Measurements from ENCODE around the gene RASGRP1.

DNA sequence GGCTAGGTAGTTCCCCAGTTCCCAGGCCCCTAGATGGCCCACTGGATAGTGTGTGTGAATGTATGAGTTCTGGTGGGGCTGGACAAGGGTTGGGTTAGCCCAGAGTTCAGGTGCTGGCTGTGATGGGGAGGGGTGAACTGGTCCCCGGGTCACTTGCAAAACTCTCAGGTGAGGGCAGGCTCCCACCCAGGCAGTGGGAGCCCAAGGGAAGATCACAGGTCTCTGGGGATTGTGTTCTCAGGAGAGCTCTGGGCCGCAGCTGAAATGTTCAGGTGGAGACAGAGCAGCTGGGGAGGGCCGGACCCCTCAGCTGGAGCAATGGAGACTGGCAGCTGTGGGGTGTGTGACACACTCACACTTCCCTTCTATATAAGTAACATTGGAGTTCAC lies 123.5 kb downstream of the RASGRP1 start:
- TF ChIP-seq, protein P1, sequence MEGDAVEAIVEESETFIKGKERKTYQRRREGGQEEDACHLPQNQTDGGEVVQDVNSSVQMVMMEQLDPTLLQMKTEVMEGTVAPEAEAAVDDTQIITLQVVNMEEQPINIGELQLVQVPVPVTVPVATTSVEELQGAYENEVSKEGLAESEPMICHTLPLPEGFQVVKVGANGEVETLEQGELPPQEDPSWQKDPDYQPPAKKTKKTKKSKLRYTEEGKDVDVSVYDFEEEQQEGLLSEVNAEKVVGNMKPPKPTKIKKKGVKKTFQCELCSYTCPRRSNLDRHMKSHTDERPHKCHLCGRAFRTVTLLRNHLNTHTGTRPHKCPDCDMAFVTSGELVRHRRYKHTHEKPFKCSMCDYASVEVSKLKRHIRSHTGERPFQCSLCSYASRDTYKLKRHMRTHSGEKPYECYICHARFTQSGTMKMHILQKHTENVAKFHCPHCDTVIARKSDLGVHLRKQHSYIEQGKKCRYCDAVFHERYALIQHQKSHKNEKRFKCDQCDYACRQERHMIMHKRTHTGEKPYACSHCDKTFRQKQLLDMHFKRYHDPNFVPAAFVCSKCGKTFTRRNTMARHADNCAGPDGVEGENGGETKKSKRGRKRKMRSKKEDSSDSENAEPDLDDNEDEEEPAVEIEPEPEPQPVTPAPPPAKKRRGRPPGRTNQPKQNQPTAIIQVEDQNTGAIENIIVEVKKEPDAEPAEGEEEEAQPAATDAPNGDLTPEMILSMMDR (IDR thresholded peaks at IDR 0.05), result no peak
- TF ChIP-seq POLR2A (IDR thresholded peaks at IDR 0.05), result no peak

All from testis (tissue), 2 donors.